ENCODE measurements around the gene SLC35D1. TPM values are rescaled to one million over a fixed set of nuclear protein-coding genes. Genes with fewer than 3 reads are reported as not detected.

The SLC35D1 gene
- total RNA-seq, 1 donor from 2014 or later, result 3.9 TPM

- Histone ChIP-seq H3K27ac (no peak overlapping the region), H3K9ac (no peak overlapping the region), H2AFZ (replicated peaks) (no peak overlapping the region), H3K4me1 (peaks cover 14% of the 10 kb centered on the region), H3K79me2 (ENCODE audit: low read depth) (no peaks in the 10 kb centered on the region), H3F3A (ENCODE audit: low read depth) (peaks cover 9% of the 10 kb centered on the region), H3K9me3 (ENCODE audit: low read depth) (no peaks in the 10 kb centered on the region), H3K27me3 (no peaks in the 10 kb centered on the region), H3K36me3 (no peaks in the 10 kb centered on the region), H3K4me3 (no peak overlapping the region), H4K20me1 (ENCODE audit: low read depth) (no peaks in the 10 kb centered on the region), H3K4me2 (peak overlapping the region; percentile 14)
- Mint-ChIP-seq H3K27me3 (ENCODE audit: insufficient read depth, low read depth) (no peaks in the 10 kb centered on the region), H3K27ac (no peak overlapping the region), H3K9me3 (no peaks in the 10 kb centered on the region), H3K4me3 (no peak overlapping the region), H3K36me3 (no peaks in the 10 kb centered on the region), H3K4me1 (peaks cover 26% of the 10 kb centered on the region)
- TF ChIP-seq, protein P1, sequence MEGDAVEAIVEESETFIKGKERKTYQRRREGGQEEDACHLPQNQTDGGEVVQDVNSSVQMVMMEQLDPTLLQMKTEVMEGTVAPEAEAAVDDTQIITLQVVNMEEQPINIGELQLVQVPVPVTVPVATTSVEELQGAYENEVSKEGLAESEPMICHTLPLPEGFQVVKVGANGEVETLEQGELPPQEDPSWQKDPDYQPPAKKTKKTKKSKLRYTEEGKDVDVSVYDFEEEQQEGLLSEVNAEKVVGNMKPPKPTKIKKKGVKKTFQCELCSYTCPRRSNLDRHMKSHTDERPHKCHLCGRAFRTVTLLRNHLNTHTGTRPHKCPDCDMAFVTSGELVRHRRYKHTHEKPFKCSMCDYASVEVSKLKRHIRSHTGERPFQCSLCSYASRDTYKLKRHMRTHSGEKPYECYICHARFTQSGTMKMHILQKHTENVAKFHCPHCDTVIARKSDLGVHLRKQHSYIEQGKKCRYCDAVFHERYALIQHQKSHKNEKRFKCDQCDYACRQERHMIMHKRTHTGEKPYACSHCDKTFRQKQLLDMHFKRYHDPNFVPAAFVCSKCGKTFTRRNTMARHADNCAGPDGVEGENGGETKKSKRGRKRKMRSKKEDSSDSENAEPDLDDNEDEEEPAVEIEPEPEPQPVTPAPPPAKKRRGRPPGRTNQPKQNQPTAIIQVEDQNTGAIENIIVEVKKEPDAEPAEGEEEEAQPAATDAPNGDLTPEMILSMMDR (IDR thresholded peaks at IDR 0.05), result no peak
- TF ChIP-seq EZH2phosphoT487 (IDR thresholded peaks at IDR 0.05) (no peak), EZH2 (IDR thresholded peaks at IDR 0.05) (no peak)
- no peak for DNase-seq (ENCODE audit: low spot score)
These were observed 4.8 kb upstream of the SLC35D1 start for GRCh38 chr1:67058761-67059160.

GRCh38 chr1:67058242-67058641 is 4.3 kb upstream of the SLC35D1 start:
- H2AFZ ChIP-seq (replicated peaks), result no peak overlapping the region
- peak overlapping the region; percentile 14 for H3K4me2 ChIP-seq
- Mint-ChIP-seq H3K27ac (no peak overlapping the region), H3K36me3 (no peaks in the 10 kb centered on the region), H3K9me3 (no peaks in the 10 kb centered on the region), H3K4me1 (peaks cover 26% of the 10 kb centered on the region), H3K27me3 (ENCODE audit: insufficient read depth, low read depth) (no peaks in the 10 kb centered on the region), H3K4me3 (no peak overlapping the region)
- DNase-seq (ENCODE audit: low spot score), result peak; percentile 16
- no peaks in the 10 kb centered on the region for H3K9me3 ChIP-seq (ENCODE audit: low read depth)
- no peak overlapping the region for H3K4me3 ChIP-seq
- no peaks in the 10 kb centered on the region for H3K36me3 ChIP-seq
- no peaks in the 10 kb centered on the region for H4K20me1 ChIP-seq (ENCODE audit: low read depth)
- peaks cover 14% of the 10 kb centered on the region for H3K4me1 ChIP-seq
- H3K79me2 ChIP-seq (ENCODE audit: low read depth), result no peaks in the 10 kb centered on the region
- no peaks in the 10 kb centered on the region for H3K27me3 ChIP-seq
- TF ChIP-seq EZH2phosphoT487 (IDR thresholded peaks at IDR 0.05) (no peak), EZH2 (IDR thresholded peaks at IDR 0.05) (no peak)
- TF ChIP-seq, protein P1 (IDR thresholded peaks at IDR 0.05), result no peak
- no peak overlapping the region for H3K27ac ChIP-seq
- peaks cover 14% of the 10 kb centered on the region for H3F3A ChIP-seq (ENCODE audit: low read depth)
- H3K9ac ChIP-seq, result no peak overlapping the region

DNA sequence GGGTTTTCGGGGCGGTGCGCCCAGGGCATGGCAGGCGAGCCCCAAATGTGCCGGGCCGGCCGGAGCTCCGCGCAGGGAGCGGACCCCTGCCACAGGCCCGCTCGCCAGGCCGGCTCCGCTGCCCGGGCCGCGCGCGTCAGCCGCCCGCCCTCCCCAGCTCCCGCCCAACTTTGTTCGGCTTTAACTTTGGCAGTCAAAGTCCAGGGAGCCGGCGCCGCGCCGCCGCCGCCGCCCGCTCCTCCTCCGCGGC is 488 bp downstream of the SLC35D1 start:
- H3K79me2 ChIP-seq (ENCODE audit: low read depth), result peaks cover 13% of the 10 kb centered on the region
- Mint-ChIP-seq H3K4me1 (peaks cover 32% of the 10 kb centered on the region), H3K9me3 (no peaks in the 10 kb centered on the region), H3K4me3 (peak overlapping the region; percentile 93), H3K27me3 (ENCODE audit: insufficient read depth, low read depth) (no peaks in the 10 kb centered on the region), H3K27ac (no peak overlapping the region), H3K36me3 (peaks cover 8% of the 10 kb centered on the region)
- peaks cover 15% of the 10 kb centered on the region for H3K4me1 ChIP-seq
- H3K36me3 ChIP-seq, result no peaks in the 10 kb centered on the region
- peaks cover 17% of the 10 kb centered on the region for H3F3A ChIP-seq (ENCODE audit: low read depth)
- H4K20me1 ChIP-seq (ENCODE audit: low read depth), result no peaks in the 10 kb centered on the region
- H3K9me3 ChIP-seq (ENCODE audit: low read depth), result no peaks in the 10 kb centered on the region
- peak overlapping the region; percentile 86 for H3K4me3 ChIP-seq
- H3K27me3 ChIP-seq, result peaks cover 10% of the 10 kb centered on the region
- H3K27ac ChIP-seq, result peak overlapping the region; percentile 47
- peak; percentile 68 for DNase-seq (ENCODE audit: low spot score)
- peak overlapping the region; percentile 48 for H3K9ac ChIP-seq
- peak overlapping the region; percentile 89 for H3K4me2 ChIP-seq
- H2AFZ ChIP-seq (replicated peaks), result peak overlapping the region; percentile 99
- TF ChIP-seq EZH2phosphoT487 (IDR thresholded peaks at IDR 0.05), result no peak
- TF ChIP-seq EZH2 (IDR thresholded peaks at IDR 0.05), result no peak

- Histone ChIP-seq H3K9me3 (ENCODE audit: low read depth) (no peaks in the 10 kb centered on the region), H3K4me1 (peaks cover 15% of the 10 kb centered on the region), H3K79me2 (ENCODE audit: low read depth) (peaks cover 13% of the 10 kb centered on the region), H3K27ac (no peak overlapping the region), H2AFZ (replicated peaks) (peak overlapping the region; percentile 99), H3K36me3 (no peaks in the 10 kb centered on the region), H3K27me3 (peaks cover 10% of the 10 kb centered on the region), H3K9ac (no peak overlapping the region), H3F3A (ENCODE audit: low read depth) (peaks cover 17% of the 10 kb centered on the region), H4K20me1 (ENCODE audit: low read depth) (no peaks in the 10 kb centered on the region), H3K4me3 (peak overlapping the region; percentile 86), H3K4me2 (peak overlapping the region; percentile 89)
- peak overlapping the region; percentile 93 for H3K27ac Mint-ChIP-seq
- H3K27me3 Mint-ChIP-seq (ENCODE audit: insufficient read depth, low read depth), result no peaks in the 10 kb centered on the region
- peak overlapping the region; percentile 93 for H3K4me3 Mint-ChIP-seq
- no peak for TF ChIP-seq EZH2phosphoT487 (IDR thresholded peaks at IDR 0.05)
- TF ChIP-seq, protein P1 (IDR thresholded peaks at IDR 0.05), result no peak
- no peak for TF ChIP-seq EZH2 (IDR thresholded peaks at IDR 0.05)
- H3K36me3 Mint-ChIP-seq, result peaks cover 9% of the 10 kb centered on the region
- H3K9me3 Mint-ChIP-seq, result no peaks in the 10 kb centered on the region
- H3K4me1 Mint-ChIP-seq, result peaks cover 27% of the 10 kb centered on the region
- DNase-seq (ENCODE audit: low spot score), result peak; percentile 51
These were observed 1.0 kb downstream of the SLC35D1 start for GRCh38 chr1:67052741-67053534.

Measured in neural progenitor cell (in vitro differentiated cells).